ENCODE data around the gene SLIT1.

Gene SLIT1

DNA sequence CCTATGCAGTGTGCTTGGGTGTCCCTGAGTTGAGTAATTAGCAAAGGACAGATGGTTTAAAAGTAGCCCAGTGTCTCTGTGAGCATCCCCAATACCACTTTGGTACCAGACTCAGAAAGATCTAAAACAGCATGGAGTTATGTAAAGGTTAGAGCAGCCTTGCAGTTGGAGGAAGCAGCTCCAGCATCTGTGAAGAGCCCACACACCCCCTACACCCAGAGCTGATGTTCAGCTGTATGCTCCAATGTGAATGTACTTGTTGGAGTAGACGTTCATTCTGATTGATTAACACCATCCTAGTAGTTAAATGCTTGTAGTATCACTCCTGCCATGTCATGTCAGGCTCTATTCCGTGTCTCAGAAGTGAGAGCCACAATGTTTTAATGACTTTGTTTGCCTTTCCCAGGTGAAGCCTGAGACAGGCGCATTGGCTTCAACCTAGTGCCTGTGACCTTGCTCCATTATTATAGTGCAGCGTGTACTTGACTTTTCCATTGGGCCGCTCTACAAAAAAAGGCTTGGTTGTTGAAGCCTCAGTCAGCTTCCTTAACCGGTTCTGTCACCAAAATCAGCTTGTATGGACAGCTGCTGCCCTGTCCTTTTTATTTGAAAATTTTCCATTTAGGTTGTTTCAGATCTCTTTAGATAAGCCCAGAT, 199.4 kb downstream of the SLIT1 start:
- Mint-ChIP-seq H3K4me3 (no peak overlapping the region), H3K27ac (no peak overlapping the region), H3K9me3 (no peaks in the 10 kb centered on the region), H3K4me1 (peaks cover 7% of the 10 kb centered on the region), H3K36me3 (peaks cover 9% of the 10 kb centered on the region), H3K27me3 (no peaks in the 10 kb centered on the region)

DNA sequence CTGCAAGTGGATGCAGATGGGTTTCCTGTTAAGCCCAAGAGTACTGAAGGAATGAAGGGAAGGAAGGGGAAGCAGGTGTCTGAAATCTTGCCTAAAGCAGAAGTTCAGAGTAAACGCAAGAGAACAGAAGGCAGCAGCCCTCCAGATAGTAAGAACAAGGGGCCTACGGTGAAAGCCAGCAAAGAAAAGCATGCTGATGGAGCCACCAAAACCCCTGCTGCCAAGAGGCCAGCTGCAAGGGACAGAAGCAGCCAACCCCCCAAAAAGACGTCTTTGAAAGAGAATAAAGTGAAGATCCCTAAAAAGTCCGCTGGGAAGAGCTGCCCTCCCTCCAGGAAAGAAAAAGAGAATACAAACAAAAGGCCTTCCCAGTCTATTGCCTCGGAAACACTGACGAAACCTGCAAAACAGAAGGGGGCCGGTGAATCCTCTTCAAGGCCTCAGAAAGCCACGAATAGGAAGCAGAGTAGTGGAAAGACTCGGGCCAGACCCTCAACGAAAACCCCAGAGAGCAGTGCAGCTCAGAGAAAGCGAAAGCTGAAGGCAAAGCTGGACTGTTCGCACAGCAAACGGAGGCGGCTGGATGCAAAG, 201.1 kb downstream of the SLIT1 start:
- no peaks in the 10 kb centered on the region for H3K9me3 Mint-ChIP-seq
- peak overlapping the region; percentile 68 for H3K27ac Mint-ChIP-seq
- peaks cover 7% of the 10 kb centered on the region for H3K4me1 Mint-ChIP-seq
- no peak overlapping the region for H3K4me3 Mint-ChIP-seq
- H3K36me3 Mint-ChIP-seq, result peaks cover 16% of the 10 kb centered on the region
- no peaks in the 10 kb centered on the region for H3K27me3 Mint-ChIP-seq

DNA sequence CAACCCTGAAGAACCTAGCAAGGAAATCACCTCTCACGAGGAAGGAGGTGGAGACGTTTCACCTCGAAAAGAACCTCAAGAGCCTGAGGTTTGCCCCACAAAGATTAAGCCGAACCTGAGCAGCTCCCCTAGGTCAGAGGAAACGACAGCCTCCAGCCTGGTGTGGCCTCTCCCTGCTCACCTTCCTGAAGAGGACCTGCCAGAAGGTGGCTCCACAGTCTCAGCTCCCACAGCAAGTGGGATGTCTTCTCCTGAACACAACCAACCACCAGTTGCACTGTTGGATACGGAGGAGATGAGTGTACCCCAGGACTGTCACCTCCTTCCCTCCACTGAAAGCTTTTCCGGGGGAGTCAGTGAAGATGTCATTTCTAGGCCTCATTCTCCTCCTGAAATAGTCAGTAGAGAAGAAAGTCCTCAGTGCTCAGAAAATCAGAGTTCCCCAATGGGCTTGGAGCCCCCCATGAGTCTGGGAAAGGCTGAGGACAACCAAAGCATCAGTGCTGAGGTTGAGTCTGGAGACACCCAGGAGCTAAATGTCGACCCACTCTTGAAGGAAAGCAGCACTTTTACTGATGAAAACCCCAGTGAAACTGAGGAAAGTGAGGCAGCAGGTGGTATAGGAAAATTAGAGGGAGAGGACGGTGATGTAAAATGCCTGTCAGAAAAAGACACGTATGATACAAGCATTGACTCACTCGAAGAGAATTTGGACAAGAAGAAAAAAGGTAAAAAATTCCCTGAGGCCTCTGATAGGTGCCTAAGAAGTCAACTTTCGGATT, 203.4 kb downstream of the SLIT1 start:
- Mint-ChIP-seq H3K4me1 (peaks cover 12% of the 10 kb centered on the region), H3K9me3 (no peaks in the 10 kb centered on the region), H3K36me3 (peaks cover 19% of the 10 kb centered on the region), H3K4me3 (no peak overlapping the region), H3K27ac (no peak overlapping the region), H3K27me3 (no peaks in the 10 kb centered on the region)

- peak overlapping the region; percentile 5 for H3K27ac Mint-ChIP-seq
- H3K4me1 Mint-ChIP-seq, result peaks cover 5% of the 10 kb centered on the region
- H3K4me3 Mint-ChIP-seq, result no peak overlapping the region
- peaks cover 17% of the 10 kb centered on the region for H3K36me3 Mint-ChIP-seq
- no peaks in the 10 kb centered on the region for H3K27me3 Mint-ChIP-seq
- H3K9me3 Mint-ChIP-seq, result no peaks in the 10 kb centered on the region
These were observed 207.1 kb downstream of the SLIT1 start for GRCh38 chr10:96978621-96979154.

- Mint-ChIP-seq H3K4me3 (no peak overlapping the region), H3K36me3 (peaks cover 5% of the 10 kb centered on the region), H3K4me1 (peaks cover 5% of the 10 kb centered on the region), H3K27me3 (no peaks in the 10 kb centered on the region), H3K27ac (no peak overlapping the region), H3K9me3 (no peaks in the 10 kb centered on the region)
These were observed 210.6 kb downstream of the SLIT1 start for GRCh38 chr10:96975136-96975535.

DNA sequence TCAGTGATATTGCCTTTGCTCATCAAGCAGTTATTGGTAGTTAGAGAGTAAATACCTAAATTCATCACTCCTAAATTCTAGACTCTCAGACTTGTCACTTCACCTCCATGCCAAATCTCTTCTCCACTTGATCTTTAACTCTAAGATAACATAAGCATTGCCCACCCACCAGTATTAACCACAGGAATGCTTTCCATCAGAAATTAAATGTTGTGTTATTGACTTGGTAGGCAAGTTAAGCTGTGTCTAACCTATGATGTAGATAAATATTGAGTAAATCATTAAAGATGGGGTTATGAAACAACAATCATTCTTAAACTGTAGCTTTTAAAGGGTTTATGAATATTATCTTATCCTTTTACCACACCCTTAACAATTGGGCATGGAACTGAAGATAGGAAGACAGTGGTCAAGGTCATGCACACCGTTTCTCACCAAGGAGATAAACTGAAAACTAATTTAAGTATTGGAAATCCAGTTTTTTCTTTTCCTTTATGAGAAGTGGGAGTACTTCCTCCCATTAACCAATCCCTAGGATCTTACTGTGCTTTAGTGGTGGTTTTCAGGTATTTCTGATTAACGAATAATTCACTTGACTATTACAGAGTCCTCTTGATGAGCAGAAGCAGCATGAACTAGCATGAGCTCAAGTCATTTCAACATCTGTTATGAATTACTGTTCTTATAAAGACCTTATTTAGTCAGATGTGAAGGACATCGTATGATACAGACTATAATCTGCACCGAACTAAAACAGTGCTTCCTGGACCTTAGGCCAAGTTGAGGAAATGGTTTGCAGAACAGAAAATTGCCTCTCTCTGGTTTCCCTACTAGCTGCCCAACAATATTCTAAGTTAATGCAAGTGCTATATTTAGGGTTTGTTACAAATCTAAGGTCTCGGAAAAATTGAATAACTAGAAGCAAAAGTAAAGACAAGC, 211.7 kb downstream of the SLIT1 start:
- peaks cover 5% of the 10 kb centered on the region for H3K4me1 Mint-ChIP-seq
- H3K4me3 Mint-ChIP-seq, result no peak overlapping the region
- no peaks in the 10 kb centered on the region for H3K9me3 Mint-ChIP-seq
- H3K27ac Mint-ChIP-seq, result no peak overlapping the region
- no peaks in the 10 kb centered on the region for H3K27me3 Mint-ChIP-seq
- peaks cover 3% of the 10 kb centered on the region for H3K36me3 Mint-ChIP-seq

DNA sequence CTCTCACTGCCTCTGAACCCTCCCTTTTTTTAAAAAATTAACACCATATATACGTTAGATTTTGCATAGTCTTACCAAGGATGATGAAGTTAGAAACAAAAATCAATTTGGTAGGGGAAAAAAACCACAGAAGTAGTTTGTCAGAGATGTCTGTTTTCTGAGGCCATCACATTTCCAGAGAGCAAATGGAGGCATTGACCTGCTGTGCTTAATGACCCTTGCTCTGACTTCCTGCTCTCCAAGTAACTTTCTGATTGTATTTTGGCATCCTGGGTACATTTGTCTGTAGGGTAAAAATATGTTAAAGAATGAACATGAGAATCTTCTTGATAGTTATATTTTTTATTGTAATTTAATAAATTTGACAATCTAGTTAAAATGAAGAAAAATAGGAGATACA, 213.5 kb downstream of the SLIT1 start:
- H3K27ac Mint-ChIP-seq, result no peak overlapping the region
- no peaks in the 10 kb centered on the region for H3K27me3 Mint-ChIP-seq
- no peaks in the 10 kb centered on the region for H3K36me3 Mint-ChIP-seq
- no peaks in the 10 kb centered on the region for H3K9me3 Mint-ChIP-seq
- H3K4me1 Mint-ChIP-seq, result no peaks in the 10 kb centered on the region
- no peak overlapping the region for H3K4me3 Mint-ChIP-seq

DNA sequence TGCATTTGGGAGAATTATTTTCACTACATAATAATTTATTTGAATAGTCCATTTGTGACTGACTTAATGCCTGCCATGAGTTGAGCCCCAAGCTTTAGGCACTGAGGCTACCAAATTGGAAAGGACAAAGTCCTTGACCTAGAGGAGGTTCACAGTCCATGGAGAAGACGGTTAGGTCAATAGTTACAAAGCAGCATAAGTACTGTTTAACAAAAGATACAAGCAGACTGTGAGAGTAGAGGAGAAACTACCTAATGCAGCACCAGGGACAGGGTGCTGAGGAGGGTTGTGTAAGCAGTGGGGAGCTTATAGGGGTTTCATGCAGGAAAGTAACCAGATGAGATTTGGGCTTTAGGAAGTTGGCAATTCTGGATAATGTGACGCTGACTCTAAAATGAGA, 214.4 kb downstream of the SLIT1 start:
- Mint-ChIP-seq H3K4me1 (no peaks in the 10 kb centered on the region), H3K9me3 (no peaks in the 10 kb centered on the region), H3K27ac (no peak overlapping the region), H3K4me3 (no peak overlapping the region), H3K27me3 (no peaks in the 10 kb centered on the region), H3K36me3 (no peaks in the 10 kb centered on the region)

- Mint-ChIP-seq H3K27ac (no peak overlapping the region), H3K36me3 (no peaks in the 10 kb centered on the region), H3K9me3 (no peaks in the 10 kb centered on the region), H3K27me3 (no peaks in the 10 kb centered on the region), H3K4me1 (no peaks in the 10 kb centered on the region), H3K4me3 (no peak overlapping the region)
These were observed 216.9 kb downstream of the SLIT1 start for GRCh38 chr10:96968682-96969423.

DNA sequence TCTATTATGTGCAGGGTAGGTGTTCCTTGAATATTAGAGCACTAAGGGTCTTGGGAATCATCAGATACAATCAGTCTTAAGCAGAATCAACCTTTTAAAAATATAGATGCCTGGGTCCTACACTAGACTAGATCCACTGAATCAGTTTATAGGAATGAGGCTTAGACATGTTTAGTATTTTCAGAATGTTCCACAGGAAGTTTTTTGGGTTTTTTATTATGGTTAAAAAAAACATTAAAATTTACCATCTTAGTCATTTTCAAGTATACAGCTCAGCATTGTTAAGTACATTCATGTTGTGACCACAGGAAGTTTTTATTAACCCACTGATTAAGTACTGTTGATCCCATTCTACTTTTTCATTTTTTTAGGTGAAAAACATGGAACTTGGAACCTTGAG, 217.9 kb downstream of the SLIT1 start:
- no peaks in the 10 kb centered on the region for H3K27me3 Mint-ChIP-seq
- H3K4me1 Mint-ChIP-seq, result no peaks in the 10 kb centered on the region
- H3K9me3 Mint-ChIP-seq, result no peaks in the 10 kb centered on the region
- no peak overlapping the region for H3K4me3 Mint-ChIP-seq
- H3K36me3 Mint-ChIP-seq, result no peaks in the 10 kb centered on the region
- H3K27ac Mint-ChIP-seq, result no peak overlapping the region

DNA sequence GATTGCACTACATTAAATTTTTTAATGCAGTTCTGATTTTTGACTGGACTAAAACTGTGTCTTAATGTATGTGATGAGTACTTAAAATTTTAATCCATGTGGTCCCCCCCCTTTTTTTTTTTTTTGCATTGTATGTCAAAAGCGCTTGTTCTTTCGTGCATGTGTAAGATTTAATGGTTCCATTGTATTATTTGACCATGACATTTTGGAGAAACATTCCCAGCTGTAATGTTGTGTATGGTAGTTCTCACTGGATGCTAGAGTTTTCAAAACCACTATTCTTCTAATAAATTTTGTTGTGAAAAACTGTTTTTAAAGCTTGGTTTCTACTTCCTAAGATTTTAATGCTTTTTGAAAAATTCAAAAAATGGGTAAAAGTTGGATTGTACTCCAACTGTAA, 221.6 kb downstream of the SLIT1 start:
- H3K4me1 Mint-ChIP-seq, result no peaks in the 10 kb centered on the region
- H3K36me3 Mint-ChIP-seq, result no peaks in the 10 kb centered on the region
- no peaks in the 10 kb centered on the region for H3K27me3 Mint-ChIP-seq
- H3K4me3 Mint-ChIP-seq, result no peak overlapping the region
- H3K9me3 Mint-ChIP-seq, result no peaks in the 10 kb centered on the region
- H3K27ac Mint-ChIP-seq, result peak overlapping the region; percentile 51

GRCh38 chr10:96960872-96961271, 224.9 kb downstream of the SLIT1 start:
- H3K27me3 Mint-ChIP-seq, result no peaks in the 10 kb centered on the region
- H3K9me3 Mint-ChIP-seq, result no peaks in the 10 kb centered on the region
- no peak overlapping the region for H3K4me3 Mint-ChIP-seq
- H3K4me1 Mint-ChIP-seq, result no peaks in the 10 kb centered on the region
- H3K36me3 Mint-ChIP-seq, result peaks cover 5% of the 10 kb centered on the region
- peak overlapping the region; percentile 23 for H3K27ac Mint-ChIP-seq

DNA sequence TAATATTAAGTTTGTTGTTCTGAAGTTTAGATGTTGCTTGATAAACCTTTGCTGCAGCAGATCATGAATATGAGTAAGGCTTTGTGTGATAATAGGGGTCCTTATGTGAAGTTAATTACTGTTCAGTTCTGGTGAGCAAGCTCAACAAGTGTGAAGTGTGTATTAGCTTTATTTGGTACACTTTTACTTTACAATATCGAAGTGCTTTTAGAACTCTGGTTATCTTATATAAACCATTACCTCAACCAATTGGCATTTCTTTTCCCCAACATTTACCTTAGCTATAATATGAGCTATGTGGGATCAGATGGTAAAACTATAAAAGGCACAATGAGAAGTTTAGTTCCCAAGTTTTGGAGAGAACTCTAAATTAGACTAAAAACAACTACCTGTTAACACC, 226.0 kb downstream of the SLIT1 start:
- no peak overlapping the region for H3K27ac Mint-ChIP-seq
- no peaks in the 10 kb centered on the region for H3K4me1 Mint-ChIP-seq
- no peak overlapping the region for H3K4me3 Mint-ChIP-seq
- no peaks in the 10 kb centered on the region for H3K9me3 Mint-ChIP-seq
- H3K36me3 Mint-ChIP-seq, result peaks cover 14% of the 10 kb centered on the region
- no peaks in the 10 kb centered on the region for H3K27me3 Mint-ChIP-seq

DNA sequence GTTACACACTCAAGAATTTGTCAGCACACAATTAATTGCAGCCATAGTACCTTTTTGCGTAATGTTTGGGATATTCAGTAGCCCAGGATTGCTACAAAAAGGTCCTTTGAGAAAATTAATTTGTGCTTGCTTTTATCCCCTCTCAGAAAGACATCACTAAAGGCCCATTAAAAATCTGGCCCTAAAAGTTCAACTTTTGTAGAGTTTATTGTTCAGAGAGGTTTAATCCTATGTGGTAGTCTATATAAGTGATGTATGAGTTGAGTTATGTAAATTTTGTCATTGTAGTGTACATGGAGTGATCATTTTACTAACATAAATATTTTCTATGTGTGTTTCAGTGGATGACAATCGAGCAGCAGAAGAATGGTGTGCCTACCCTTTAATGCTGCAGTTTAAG, 227.7 kb downstream of the SLIT1 start:
- no peaks in the 10 kb centered on the region for H3K4me1 Mint-ChIP-seq
- no peak overlapping the region for H3K4me3 Mint-ChIP-seq
- H3K9me3 Mint-ChIP-seq, result no peaks in the 10 kb centered on the region
- peak overlapping the region; percentile 55 for H3K27ac Mint-ChIP-seq
- H3K27me3 Mint-ChIP-seq, result no peaks in the 10 kb centered on the region
- H3K36me3 Mint-ChIP-seq, result peaks cover 21% of the 10 kb centered on the region

GRCh38 chr10:96955794-96956193, 230.0 kb downstream of the SLIT1 start:
- Mint-ChIP-seq H3K36me3 (peaks cover 27% of the 10 kb centered on the region), H3K27ac (no peak overlapping the region), H3K27me3 (no peaks in the 10 kb centered on the region), H3K9me3 (no peaks in the 10 kb centered on the region), H3K4me3 (no peak overlapping the region), H3K4me1 (no peaks in the 10 kb centered on the region)

All from activated naive CD4-positive, alpha-beta T cell treated with anti-CD3 and anti-CD28 coated beads, Interleukin-2, amount 50 U/mL, for 24 hours (primary cell).